Activated CD4-positive, alpha-beta T cell treated with anti-CD3 and anti-CD28 coated beads, Interleukin-2, amount 50 U/mL, for 24 hours (primary cell): ENCODE measurements around the gene C4B.
"Not testable (repeated sequence)": the region's sequence is repeated elsewhere in the genome, so short reads cannot be mapped to it uniquely, and the experiment has no call there.

Source experiments
- DNase-seq, 2 donors: peaks; one replicate each; pipeline ENCODE4 v3.0.0-alpha.2; 2020; ENCODE audit warnings: low read depth in 1 of 2, low spot score in 1 of 2

C4B gene

GRCh38 chr6:32035283-32036013 lies 20.9 kb downstream of the C4B start:
- DNase-seq, result not testable (repeated sequence)

GRCh38 chr6:32037136-32037535 lies 22.5 kb downstream of the C4B start:
- DNase-seq, result not testable (repeated sequence)

- DNase-seq, result not testable (repeated sequence)
Observed at GRCh38 chr6:32037598-32038524, 23.3 kb downstream of the C4B start, which contains the start of gene CYP21A2. Gene CYP21A2, plus strand, starts transcription at chr6:32038415. Its CDS starts 8 bp downstream, at chr6:32038423.

GRCh38 chr6:32038878-32039277 lies 24.3 kb downstream of the C4B start:
- not testable (repeated sequence) for DNase-seq

- DNase-seq, result not testable (repeated sequence)
Observed at GRCh38 chr6:32039321-32040274, 25.0 kb downstream of the C4B start.

- not testable (repeated sequence) for DNase-seq
Observed at GRCh38 chr6:32040299-32041049, 25.9 kb downstream of the C4B start.

GRCh38 chr6:32041050-32041321 lies 26.4 kb downstream of the C4B start:
- DNase-seq, result not testable (repeated sequence)

GRCh38 chr6:32041385-32041784 lies 26.8 kb downstream of the C4B start:
- not testable (repeated sequence) for DNase-seq

GRCh38 chr6:32042276-32042675 lies 27.7 kb downstream of the C4B start:
- not testable (repeated sequence) for DNase-seq

GRCh38 chr6:32043589-32044380 lies 29.2 kb downstream of the C4B start:
- not testable (repeated sequence) for DNase-seq

GRCh38 chr6:32044916-32045315 lies 30.3 kb downstream of the C4B start:
- not testable (repeated sequence) for DNase-seq

GRCh38 chr6:32045811-32046449 lies 31.3 kb downstream of the C4B start:
- DNase-seq, result no peak

- DNase-seq, result no peak
Observed at GRCh38 chr6:32046450-32047083, 32.0 kb downstream of the C4B start.

- DNase-seq, result no peak
Observed at GRCh38 chr6:32047084-32047478, 32.5 kb downstream of the C4B start.

GRCh38 chr6:32047539-32047854 lies 32.9 kb downstream of the C4B start:
- no peak for DNase-seq

- peak; percentile 55 to 57 for DNase-seq
Observed at GRCh38 chr6:32047855-32048766, 33.5 kb downstream of the C4B start.

- DNase-seq, result not testable (repeated sequence)
Observed at GRCh38 chr6:32049149-32049548, 34.6 kb downstream of the C4B start.

- DNase-seq, result not testable (repeated sequence)
Observed at GRCh38 chr6:32049736-32050135, 35.1 kb downstream of the C4B start.
